HepG2 (cell line): ENCODE results near the gene SMOC1. TPM values are rescaled to one million over a fixed set of nuclear protein-coding genes. Genes with fewer than 3 reads are reported as not detected.

Experiments used
- ATAC-seq: fragments of 200-7000 bp; cut with Tn5 transposase; 3 replicates; pipeline ENCODE4 v1.9.1; 2020; ENCODE audit warnings: mild to moderate bottlenecking, moderate library complexity
- BruUV-seq: library from RNA; stranded (reverse); fragments of 400-500 nt; replicated peaks from 2 replicates; lab custom pipeline; 2021; lab: Mats Ljungman, UMichigan
- CTCF ChIA-PET: fragments of 300-600 bp; formaldehyde crosslinking; extraction: SDS; loops from one replicate; lab custom pipeline; 2021; ENCODE audit warnings: low total read pairs, inconsistent platforms, low intra/inter-chr PET ratio; lab: Yijun Ruan, JAX
- POLR2A ChIA-PET: fragments of 350-600 bp; sonication (Branson Sonifier 250); formaldehyde crosslinking; loops from one replicate; lab custom pipeline; 2020; ENCODE audit warnings: antibody characterized with exemption, inconsistent platforms; lab: Yijun Ruan, JAX
- DNase-seq: peaks from one replicate; pipeline ENCODE4 v3.0.0-alpha.2; 2015; ENCODE audit warnings: low spot score
- FAIRE-seq: peaks from 3 replicates; lab custom pipeline; 2011; peaks lifted over from hg19 to GRCh38; lab: Jason Lieb, UNC
- H2AFZ ChIP-seq: one replicate; pipeline ENCODE4 v1.6.1; 2011; ENCODE audit warnings: low read length, inconsistent platforms
- H3K27ac ChIP-seq: fragments of 300-600 bp; 3 replicates; pipeline ENCODE4 v1.8.0; 2011; ENCODE audit warnings: mixed run types, mild to moderate bottlenecking, mixed read lengths, low read length, inconsistent platforms; ENCODE audit not compliant: insufficient read depth; ENCODE audit errors: extremely low read length
- H3K27me3 ChIP-seq, 2 experiments: fragments of 200-600 bp in 1 of 2; 2 replicates in 1 of 2; 3 replicates in 1 of 2; pipeline versions ENCODE4 v1.6.0 to v1.8.0; 2011; ENCODE audit warnings: low read length in 2 of 2, mild to moderate bottlenecking in 2 of 2, moderate library complexity in 2 of 2, inconsistent platforms in 1 of 2; ENCODE audit not compliant: insufficient read depth in 2 of 2, control insufficient read depth in 1 of 2
- H3K36me3 ChIP-seq, 2 experiments: fragments of 200-600 bp in 1 of 2; replicated peaks in 1 of 2; 2 replicates in 1 of 2; 3 replicates in 1 of 2; pipeline versions ENCODE4 v1.5.1 to v1.8.0; 2011; ENCODE audit warnings: low read length in 2 of 2, inconsistent platforms in 1 of 2; ENCODE audit not compliant: insufficient read depth in 2 of 2, control insufficient read depth in 1 of 2
- H3K4me1 ChIP-seq: 2 replicates; pipeline ENCODE4 v1.5.1; 2012; ENCODE audit warnings: low read length, inconsistent platforms; ENCODE audit not compliant: insufficient read depth
- H3K4me2 ChIP-seq: 2 replicates; pipeline ENCODE4 v1.6.0; 2011; ENCODE audit warnings: low read depth, low read length, inconsistent platforms
- H3K4me3 ChIP-seq, 3 experiments: fragments of 200-600 bp in 1 of 3; sonication (generic), shearing (Covaris generic) in 1 of 3; replicated peaks in 1 of 3; 2 replicates each; pipeline ENCODE4 v1.5.1; 2011 to 2016; ENCODE audit warnings: low read length in 3 of 3, inconsistent platforms in 2 of 3, low read depth in 2 of 3, mild to moderate bottlenecking in 2 of 3, control low read depth in 1 of 3, mixed read lengths in 1 of 3; ENCODE audit not compliant: insufficient read depth in 1 of 3
- H3K79me2 ChIP-seq: one replicate; pipeline ENCODE4 v1.6.1; 2011; ENCODE audit warnings: low read length, inconsistent platforms; ENCODE audit not compliant: insufficient read depth
- H3K9ac ChIP-seq: 2 replicates; pipeline ENCODE4 v1.6.0; 2011; ENCODE audit warnings: mild to moderate bottlenecking, low read depth, low read length, inconsistent platforms; ENCODE audit not compliant: insufficient read depth
- H3K9me3 ChIP-seq: 2 replicates; pipeline ENCODE4 v1.5.1; 2012; ENCODE audit warnings: mild to moderate bottlenecking, low read length
- H4K20me1 ChIP-seq: 2 replicates; pipeline ENCODE4 v1.6.0; 2011; ENCODE audit warnings: inconsistent platforms, mild to moderate bottlenecking, low read length, moderate library complexity; ENCODE audit not compliant: insufficient read depth
- CEBPB ChIP-seq: IDR thresholded peaks from 2 replicates; pipeline ENCODE4 v1.6.1; 2011; ENCODE audit warnings: low read depth, low read length, improper control_type of control experiment, borderline replicate concordance
- CEBPG ChIP-seq: IDR thresholded peaks from 2 replicates; pipeline ENCODE4 v1.6.1; 2016
- GABPB1 ChIP-seq: IDR thresholded peaks from 2 replicates; pipeline ENCODE4 v1.6.1; 2016; ENCODE audit warnings: mild to moderate bottlenecking, missing genetic modification reagents, moderate library complexity, missing compliant biosample characterization
- HNRNPK ChIP-seq: fragments of 200-400 bp; formaldehyde crosslinking; IDR thresholded peaks from 2 replicates; pipeline ENCODE4 v1.6.1; 2018; ENCODE audit warnings: low read length, low read depth, moderate library complexity, mild to moderate bottlenecking; ENCODE audit not compliant: poor library complexity, severe bottlenecking
- MIXL1 ChIP-seq: IDR thresholded peaks from 2 replicates; pipeline ENCODE4 v1.6.1; 2016
- PAF1 ChIP-seq: IDR thresholded peaks from 2 replicates; pipeline ENCODE4 v1.6.1; 2016; ENCODE audit warnings: missing genetic modification reagents, missing compliant biosample characterization
- PAXIP1 ChIP-seq: sonication (generic); formaldehyde crosslinking; conservative IDR thresholded peaks from 2 replicates; pipeline ENCODE4 v1.4.0; 2020; ENCODE audit warnings: mild to moderate bottlenecking, missing genetic modification reagents, moderate library complexity
- ZFP1 ChIP-seq: IDR thresholded peaks from 2 replicates; pipeline ENCODE4 v1.6.1; 2016
- ZNF256 ChIP-seq: sonication (generic); formaldehyde crosslinking; conservative IDR thresholded peaks from 2 replicates; pipeline ENCODE4 v1.4.0; 2020; ENCODE audit warnings: missing genetic modification reagents
- ZNF337 ChIP-seq: sonication (generic); formaldehyde crosslinking; IDR thresholded peaks from 2 replicates; pipeline ENCODE4 v1.5.1; 2020; ENCODE audit warnings: missing genetic modification reagents, low read depth, mild to moderate bottlenecking, borderline replicate concordance
- ZNF619 ChIP-seq: sonication (generic); formaldehyde crosslinking; IDR thresholded peaks from 2 replicates; pipeline ENCODE4 v1.4.0; 2020; ENCODE audit warnings: mild to moderate bottlenecking, missing genetic modification reagents
- ZNF672 ChIP-seq: sonication (generic); formaldehyde crosslinking; IDR thresholded peaks from 2 replicates; pipeline ENCODE4 v1.8.1; 2022; ENCODE audit warnings: missing genetic modification reagents
- ZNF775 ChIP-seq: sonication (generic); formaldehyde crosslinking; IDR thresholded peaks from 2 replicates; pipeline ENCODE4 v1.4.0; 2020; ENCODE audit warnings: missing genetic modification reagents, mild to moderate bottlenecking, moderate library complexity, borderline replicate concordance
- WGBS: methylation state at CpG from one replicate; pipeline ENCODE4 v1.1.6; 2017; ENCODE audit warnings: low lambda C conversion rate; 5-methylcytosine and 5-hydroxymethylcytosine counted together
- in situ Hi-C: cut with HindIII; loops from 2 replicates; pipeline ENCODE4 v1.10.0; 2017; ENCODE audit warnings: low pct_unique_long_range_greater_than_20kb; ENCODE audit not compliant: extremely low pct_ligation_motif_present
- intact Hi-C: fragments of 100-400 bp; cut with micrococcal nuclease; formaldehyde crosslinking; loops from one replicate; pipeline ENCODE4 v1.10.0; 2022; ENCODE audit not compliant: unreplicated experiment
- polyA plus RNA-seq, 8 experiments: library from polyadenylated mRNA; depleted of rRNA in 3 of 8; stranded (reverse) in 7 of 8; unstranded in 1 of 8; fragments of >200 nt; fragmentation: Illumina TruSeq in 4 of 8; extraction: Trizol in 4 of 8; gene quantifications; 2 replicates each; pipeline versions ENCODE4 v1.2.1 to v1.2.3, GENCODE V29; 2011 to 2016; ENCODE audit warnings: low read depth in 4 of 8, missing spikeins in 1 of 8, mixed read lengths in 1 of 8; ENCODE audit not compliant: insufficient read depth in 1 of 8
- total RNA-seq, 5 experiments: library from RNA; depleted of rRNA; stranded (reverse); fragments of >200 nt; fragmentation: Illumina TruSeq; extraction: Trizol; gene quantifications; 2 replicates each; pipeline ENCODE4 v1.2.3, GENCODE V29; 2016; ENCODE audit warnings: low read depth in 1 of 5

The SMOC1 gene
- total and polyA plus RNA-seq, 2 of the 13 experiments (the other 11 are each of a cell fraction or from before 2014, with no cell fraction given): 17.8 to 35.6 TPM

DNA sequence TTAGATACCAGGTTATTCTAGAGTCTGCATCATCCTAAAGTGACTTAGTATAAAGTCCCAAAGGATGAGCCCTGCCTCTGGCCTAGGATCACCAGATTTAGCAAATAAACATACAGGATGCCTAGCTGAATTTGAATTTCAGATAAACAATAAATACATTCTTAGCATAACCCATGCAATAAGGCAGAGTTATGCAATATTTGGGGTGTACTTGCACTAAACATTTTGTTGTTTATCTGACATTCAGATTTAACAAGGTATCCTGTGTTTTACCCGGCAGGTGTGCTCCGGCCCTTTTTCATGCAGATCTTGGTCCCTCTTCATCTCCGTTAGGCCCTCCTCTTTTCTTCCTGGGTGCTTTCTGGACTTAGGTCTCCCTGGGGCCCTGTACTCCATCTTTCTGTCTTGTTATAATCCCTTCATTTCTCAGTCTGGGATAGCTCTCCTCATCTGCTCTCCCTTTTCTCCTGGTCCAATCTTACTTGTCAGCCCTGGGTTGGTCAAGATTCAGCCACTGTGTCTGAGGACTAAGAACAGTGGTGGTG, 18.1 kb upstream of the SMOC1 start:
- H3K4me2 ChIP-seq: no peak overlapping the region
- TF ChIP-seq GABPB1 (CRISPR knock-in tag): no peak
- TF ChIP-seq PAF1: no peak
- TF ChIP-seq ZNF337 (CRISPR knock-in tag): no peak
- no peak for TF ChIP-seq MIXL1 (CRISPR knock-in tag)
- TF ChIP-seq ZNF256 (CRISPR knock-in tag): no peak
- no peak for TF ChIP-seq ZNF619 (CRISPR knock-in tag)
- TF ChIP-seq CEBPB: peak; percentile 20; the same call in 1 of the 2 replicates
- TF ChIP-seq ZFP1 (CRISPR knock-in tag): no peak
- no peak for TF ChIP-seq ZNF672 (CRISPR knock-in tag)
- TF ChIP-seq HNRNPK: no peak
- TF ChIP-seq ZNF775 (CRISPR knock-in tag): no peak
- no peak for TF ChIP-seq PAXIP1
- TF ChIP-seq CEBPG (CRISPR knock-in tag): 0 out of 2 replicates have a peak, but pooled peaks have one; percentile 10
- H3K36me3 ChIP-seq: no peaks in the 10 kb centered on the region
- intact Hi-C loops: no loop called here
- in situ Hi-C loops: no loop called here
- FAIRE-seq: no peak
- no peak for DNase-seq
- CTCF ChIA-PET: no interaction called here
- H3K9me3 ChIP-seq: peaks cover 10% of the 10 kb centered on the region
- POLR2A ChIA-PET: interaction anchor here (0.9 kb wide), 1 partner anchor 11 kb away, joined by 3 read pairs; no protein-coding TSS in a partner anchor
- H3K4me1 ChIP-seq: peaks cover 37% of the 10 kb centered on the region
- H3K9ac ChIP-seq: no peak overlapping the region
- no peak overlapping the region for H3K4me3 ChIP-seq
- no peaks in the 10 kb centered on the region for H3K79me2 ChIP-seq
- peaks cover 2 to 22% of the 10 kb centered on the region in 2 experiments; a peak in 2 of 5 replicates for H3K27me3 ChIP-seq
- no peak for ATAC-seq
- H3K27ac ChIP-seq: no peak overlapping the region
- 35% methylated on average over 3 of the region's 3 CpGs for WGBS
- BruUV-seq: no TSS peak
- H4K20me1 ChIP-seq: no peaks in the 10 kb centered on the region
- H2AFZ ChIP-seq: no peak overlapping the region
